Activated naive CD8-positive, alpha-beta T cell treated with anti-CD3 and anti-CD28 coated beads for 36 hours (primary cell): Measurements from ENCODE around the gene MPHOSPH9. TPM values are rescaled to one million over a fixed set of nuclear protein-coding genes. Genes with fewer than 3 reads are reported as not detected.

Source experiments
- total RNA-seq, 2 experiments: library from RNA; stranded (reverse); gene quantifications; one replicate each; pipeline ENCODE4 v1.2.3, GENCODE V29; 2021

Gene MPHOSPH9
- total RNA-seq, 2 experiments from 2014 or later = 81.8 to 84.0 TPM

Other genes starting within 250 kb of the MPHOSPH9 start
- 10 to 100 TPM; 13.1 to 13.2 TPM for gene PITPNM2, start 82.1 kb downstream of the MPHOSPH9 start, total RNA-seq
- 10 to 100 TPM; 23.5 to 27.2 TPM for gene MTRFR, start 295 bp upstream of the MPHOSPH9 start, total RNA-seq
- gene CDK2AP1, start 38.7 kb upstream of the MPHOSPH9 start, total RNA-seq = 100 to 1,000 TPM; 121 to 128 TPM
- gene SBNO1, start 131.7 kb upstream of the MPHOSPH9 start, total RNA-seq = 10 to 100 TPM; 50.8 to 50.9 TPM
- 10 to 100 TPM; 41.2 to 42.6 TPM for gene KMT5A, start 151.0 kb upstream of the MPHOSPH9 start, total RNA-seq
- gene RILPL2, start 203.5 kb upstream of the MPHOSPH9 start, total RNA-seq = 10 to 100 TPM; 18.2 to 18.5 TPM
- 10 to 100 TPM; 20.8 to 22.0 TPM for gene SNRNP35, start 225.0 kb upstream of the MPHOSPH9 start, total RNA-seq